Measurements from ENCODE around the gene TPM4. TPM values are rescaled to one million over a fixed set of nuclear protein-coding genes. Genes with fewer than 3 reads are reported as not detected.

The TPM4 gene
- total RNA-seq, 3 donors from 2014 or later = 205 to 373 (median 333) TPM

DNA sequence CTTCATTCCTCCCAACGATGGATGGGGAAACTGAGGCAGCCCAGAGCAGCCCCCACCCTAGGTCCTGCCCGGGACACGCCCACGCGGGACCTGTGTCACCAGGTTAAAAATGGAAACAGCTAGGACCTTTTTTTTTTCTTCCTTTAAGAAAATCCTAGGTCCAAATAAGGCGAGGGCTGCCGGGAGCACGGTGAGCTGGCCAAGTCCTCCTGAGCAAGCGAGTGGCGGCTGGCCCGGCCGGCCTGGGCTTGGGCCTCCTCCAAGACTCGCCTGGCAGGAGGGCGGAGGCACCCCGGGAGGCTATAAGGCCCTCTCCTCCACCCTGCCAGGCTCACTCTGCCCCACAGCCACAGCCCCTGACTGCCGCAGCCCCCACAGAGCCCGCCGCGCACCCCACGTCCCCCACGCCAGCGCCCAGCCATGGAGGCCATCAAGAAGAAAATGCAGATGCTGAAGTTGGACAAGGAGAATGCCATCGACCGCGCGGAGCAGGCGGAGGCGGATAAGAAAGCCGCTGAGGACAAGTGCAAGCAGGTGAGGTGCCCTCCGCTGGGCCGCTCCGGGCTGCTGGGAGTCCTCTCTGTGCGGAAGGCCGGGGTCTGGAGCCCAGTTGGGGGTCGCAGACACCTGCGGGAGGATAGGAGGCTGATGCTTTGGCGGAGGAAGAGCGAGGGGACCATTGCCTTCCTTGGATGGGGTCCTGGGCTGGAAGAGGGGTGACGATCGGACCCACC, 8.9 kb upstream of the TPM4 start:
- DNase-seq = peak; percentile 70 to 87 (median 86)
- peak overlapping the region; percentile 17 for H3K4me3 ChIP-seq
- TF ChIP-seq, protein P1, sequence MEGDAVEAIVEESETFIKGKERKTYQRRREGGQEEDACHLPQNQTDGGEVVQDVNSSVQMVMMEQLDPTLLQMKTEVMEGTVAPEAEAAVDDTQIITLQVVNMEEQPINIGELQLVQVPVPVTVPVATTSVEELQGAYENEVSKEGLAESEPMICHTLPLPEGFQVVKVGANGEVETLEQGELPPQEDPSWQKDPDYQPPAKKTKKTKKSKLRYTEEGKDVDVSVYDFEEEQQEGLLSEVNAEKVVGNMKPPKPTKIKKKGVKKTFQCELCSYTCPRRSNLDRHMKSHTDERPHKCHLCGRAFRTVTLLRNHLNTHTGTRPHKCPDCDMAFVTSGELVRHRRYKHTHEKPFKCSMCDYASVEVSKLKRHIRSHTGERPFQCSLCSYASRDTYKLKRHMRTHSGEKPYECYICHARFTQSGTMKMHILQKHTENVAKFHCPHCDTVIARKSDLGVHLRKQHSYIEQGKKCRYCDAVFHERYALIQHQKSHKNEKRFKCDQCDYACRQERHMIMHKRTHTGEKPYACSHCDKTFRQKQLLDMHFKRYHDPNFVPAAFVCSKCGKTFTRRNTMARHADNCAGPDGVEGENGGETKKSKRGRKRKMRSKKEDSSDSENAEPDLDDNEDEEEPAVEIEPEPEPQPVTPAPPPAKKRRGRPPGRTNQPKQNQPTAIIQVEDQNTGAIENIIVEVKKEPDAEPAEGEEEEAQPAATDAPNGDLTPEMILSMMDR (IDR thresholded peaks at IDR 0.05) = no peak
- H3K36me3 ChIP-seq (ENCODE audit: low read depth) = no peaks in the 10 kb centered on the region
- ATAC-seq = peak; percentile 42
- intact Hi-C loops (cut with DNase I, micrococcal nuclease) = loop anchor here in 1 of 2 donors (10.0 kb wide), 1 partner anchor 47 kb away; the partner anchor contains the start of gene RAB8A
- H3K9me3 ChIP-seq = no peaks in the 10 kb centered on the region
- H3K4me1 ChIP-seq (ENCODE audit: low read depth) = peaks cover 30% of the 10 kb centered on the region

DNA sequence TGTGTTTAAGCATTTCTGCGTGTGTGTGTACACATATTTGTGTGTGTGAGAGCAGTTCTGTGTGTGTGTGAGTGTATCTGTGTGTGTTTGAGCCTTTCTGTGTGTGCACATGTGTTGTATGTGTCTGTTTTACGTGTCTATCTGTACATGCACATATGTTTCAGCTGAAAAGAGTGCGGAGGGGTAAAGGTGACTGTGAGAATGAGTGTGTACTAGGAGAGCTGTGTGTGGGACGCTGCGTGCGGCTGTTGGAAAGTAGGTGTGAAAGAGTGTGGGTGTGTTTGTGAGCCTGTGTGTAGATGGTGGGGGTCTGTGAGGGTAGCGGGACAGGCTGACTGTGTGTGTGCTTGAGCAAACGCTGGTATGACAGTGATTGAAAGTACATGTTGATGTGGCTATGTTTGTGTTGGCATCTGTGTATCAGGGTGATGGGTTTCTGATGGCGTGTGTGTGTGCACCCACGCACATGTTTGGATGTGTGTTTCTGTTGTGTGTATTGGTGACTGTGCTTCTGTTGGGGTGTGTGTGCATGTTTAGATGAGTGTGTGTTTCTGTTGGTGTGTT, 7.5 kb upstream of the TPM4 start:
- no peaks in the 10 kb centered on the region for H3K9me3 ChIP-seq
- no peak overlapping the region for H3K4me3 ChIP-seq
- ATAC-seq (no peak), DNase-seq (peak in 1 of 3 donors; percentile 32)
- H3K4me1 ChIP-seq (ENCODE audit: low read depth) = peaks cover 32% of the 10 kb centered on the region
- TF ChIP-seq, protein P1 (IDR thresholded peaks at IDR 0.05) = no peak
- intact Hi-C loops (cut with DNase I, micrococcal nuclease) = loop anchor here in 1 of 2 donors (10.0 kb wide), 1 partner anchor 46 kb away; the partner anchor contains the start of gene RAB8A
- H3K36me3 ChIP-seq (ENCODE audit: low read depth) = no peaks in the 10 kb centered on the region

DNA sequence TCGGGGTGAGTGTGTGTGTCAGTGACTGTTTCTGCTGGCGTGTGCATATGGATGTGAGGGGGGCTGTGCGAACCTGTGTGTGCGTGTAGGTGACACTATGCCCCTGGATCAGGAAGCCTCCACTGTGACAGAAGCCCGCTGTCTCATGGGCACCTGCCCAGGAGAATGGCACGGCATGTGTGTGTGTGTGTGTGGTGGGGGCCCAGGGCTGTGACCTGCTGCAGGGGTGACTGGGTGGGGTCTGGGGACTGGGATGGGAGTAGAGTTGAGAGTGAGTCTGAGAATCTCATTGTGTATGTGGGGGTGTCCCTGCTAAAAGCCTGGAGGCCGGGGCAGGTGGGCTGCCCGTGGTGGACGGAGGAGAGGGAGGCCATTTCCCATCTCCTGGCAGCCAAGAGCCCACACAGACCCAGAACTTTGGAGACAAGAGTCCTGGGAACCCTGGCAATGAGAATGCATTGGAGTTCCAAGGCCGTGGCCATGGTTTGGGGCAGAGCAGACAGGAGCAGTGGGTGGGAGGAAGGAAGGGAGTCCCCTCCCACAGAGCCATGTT, 6.4 kb upstream of the TPM4 start:
- no peaks in the 10 kb centered on the region for H3K9me3 ChIP-seq
- intact Hi-C loops (cut with DNase I, micrococcal nuclease) = loop anchor here in 1 of 2 donors (10.0 kb wide), 1 partner anchor 45 kb away; the partner anchor contains the start of gene RAB8A
- no peaks in the 10 kb centered on the region for H3K36me3 ChIP-seq (ENCODE audit: low read depth)
- no peak overlapping the region for H3K4me3 ChIP-seq
- no peak for ATAC-seq
- peak in 1 of 3 donors; percentile 36 for DNase-seq
- peaks cover 32% of the 10 kb centered on the region for H3K4me1 ChIP-seq (ENCODE audit: low read depth)
- TF ChIP-seq, protein P1 (IDR thresholded peaks at IDR 0.05) = no peak

DNA sequence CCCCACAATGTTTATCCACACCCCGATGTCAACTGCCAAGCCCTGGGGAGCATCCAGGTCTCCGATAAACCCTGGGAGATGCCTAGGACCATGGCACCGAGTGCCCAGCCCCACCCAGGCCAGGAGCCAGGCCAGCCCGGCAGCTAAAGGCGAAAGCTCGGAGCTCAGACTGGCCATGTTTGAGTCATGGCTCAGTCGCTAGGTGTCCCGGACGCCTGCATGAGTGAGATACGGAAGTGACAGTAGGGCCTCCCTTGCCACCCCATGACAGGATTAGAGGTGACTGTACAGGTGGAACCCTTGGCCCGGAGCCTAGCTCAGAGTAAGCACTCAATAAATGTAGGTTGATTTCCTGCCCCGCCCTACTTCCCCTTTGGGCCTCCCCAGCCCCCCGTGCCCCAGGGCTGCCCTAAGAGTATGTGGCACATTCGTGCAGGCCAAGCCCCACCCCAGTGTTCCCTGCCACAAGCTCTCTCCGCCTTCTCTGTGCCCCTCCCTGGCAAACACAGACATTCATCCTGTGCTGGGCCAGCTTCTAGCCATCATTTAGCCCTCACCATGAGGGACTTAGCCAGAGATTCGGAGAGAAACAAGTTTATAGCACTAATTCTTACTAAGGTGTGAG, 5.8 kb upstream of the TPM4 start:
- TF ChIP-seq, protein P1 (IDR thresholded peaks at IDR 0.05) = no peak
- DNase-seq (peak; percentile 94 to 98 (median 96)), ATAC-seq (peak; percentile 86)
- Histone ChIP-seq H3K9me3 (no peaks in the 10 kb centered on the region), H3K4me3 (no peak overlapping the region), H3K36me3 (ENCODE audit: low read depth) (no peaks in the 10 kb centered on the region), H3K4me1 (ENCODE audit: low read depth) (peaks cover 32% of the 10 kb centered on the region)
- intact Hi-C loops (cut with DNase I, micrococcal nuclease) = no loop called here

DNA sequence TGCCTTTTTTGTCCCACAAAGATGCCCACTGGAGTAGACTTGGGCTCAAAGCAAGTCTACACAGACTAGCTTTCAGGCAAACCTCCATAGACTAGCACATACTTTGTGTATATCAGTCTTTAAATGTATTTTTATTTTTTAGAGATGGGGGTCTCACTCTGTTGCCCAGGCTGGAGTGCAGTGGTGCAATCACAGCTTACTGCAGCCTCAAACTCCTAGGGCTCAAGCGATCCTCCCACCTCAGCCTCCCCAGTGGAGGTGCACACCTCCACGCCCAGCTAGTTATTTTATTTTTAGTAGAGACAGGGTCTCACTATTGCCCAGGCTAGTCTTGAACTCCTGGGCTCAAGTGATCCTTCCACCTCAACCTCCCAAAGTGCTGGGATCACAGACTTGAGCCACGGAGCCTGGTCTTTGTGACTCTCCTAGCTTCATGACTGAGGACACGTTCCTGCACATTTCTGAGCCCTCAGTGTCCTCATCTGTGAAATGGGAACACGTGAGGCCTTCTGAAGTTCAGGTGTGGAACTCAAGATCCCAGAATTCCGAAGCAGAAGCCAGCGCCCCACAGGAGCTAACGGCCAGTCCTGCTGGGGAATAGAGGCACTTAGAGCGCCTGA, 5.1 kb upstream of the TPM4 start:
- TF ChIP-seq, protein P1 (IDR thresholded peaks at IDR 0.05) = no peak
- no peaks in the 10 kb centered on the region for H3K9me3 ChIP-seq
- intact Hi-C loops (cut with DNase I, micrococcal nuclease) = no loop called here
- H3K4me1 ChIP-seq (ENCODE audit: low read depth) = peaks cover 32% of the 10 kb centered on the region
- H3K36me3 ChIP-seq (ENCODE audit: low read depth) = no peaks in the 10 kb centered on the region
- DNase-seq (no peak), ATAC-seq (no peak)
- no peak overlapping the region for H3K4me3 ChIP-seq
